Activated CD4-positive, alpha-beta T cell treated with anti-CD3 and anti-CD28 coated beads for 24 hours (primary cell): ENCODE measurements around the gene TRIO.

Source experiments
- DNase-seq, 2 donors: peaks; one replicate each; pipeline ENCODE4 v3.0.0-alpha.2; 2020; ENCODE audit warnings: low read depth in 2 of 2

The TRIO gene

DNA sequence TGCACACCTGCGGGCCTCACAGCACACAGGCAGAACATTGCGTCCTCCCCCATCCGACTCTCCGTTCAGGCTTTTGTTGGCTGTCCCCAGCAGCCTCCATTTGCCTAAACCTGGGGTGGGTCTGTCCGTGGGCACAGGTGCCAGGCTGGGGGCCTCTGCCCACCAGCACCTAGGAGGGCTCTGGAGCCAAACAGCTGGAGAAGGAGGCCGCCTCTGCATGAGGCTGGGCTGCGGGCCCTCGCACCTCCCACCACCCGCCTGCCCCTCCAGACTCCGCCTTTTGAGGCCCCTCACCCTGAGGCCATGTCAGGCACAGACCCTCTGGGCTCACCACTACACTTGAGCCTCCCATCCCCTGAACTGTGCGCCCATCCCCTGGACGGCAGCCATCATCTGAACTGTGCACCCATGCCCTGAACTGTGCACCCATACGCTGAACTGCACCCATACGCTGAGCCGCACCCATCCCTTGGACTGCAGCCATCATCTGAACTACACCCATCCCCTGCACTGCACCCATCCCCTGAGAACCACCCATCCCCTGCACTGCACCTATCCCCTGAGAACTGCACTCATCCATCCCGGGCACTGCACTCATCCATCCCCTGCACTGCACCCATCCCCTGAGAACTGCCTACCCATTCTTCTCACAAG is 340.5 kb downstream of the TRIO start:
- DNase-seq = no peak

DNA sequence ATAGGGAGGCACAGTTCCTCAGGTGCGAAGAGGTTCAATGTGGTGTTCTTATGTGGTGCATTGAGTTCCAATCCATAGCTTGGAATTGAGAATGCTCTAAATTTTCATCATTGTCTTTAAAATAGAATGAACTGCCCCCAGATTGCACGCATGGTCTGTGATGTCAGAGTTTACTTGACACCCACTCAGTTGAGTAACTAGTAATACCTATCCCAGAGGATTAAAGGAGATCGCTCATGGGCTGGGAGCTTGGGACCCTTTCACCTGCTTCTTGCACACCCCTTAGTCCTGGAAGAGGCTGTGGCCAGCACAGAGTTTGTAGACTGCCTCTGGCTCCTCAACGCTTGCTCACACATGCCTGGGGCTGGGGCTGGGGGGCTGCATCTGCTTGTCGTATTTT is 343.3 kb downstream of the TRIO start:
- no peak for DNase-seq

DNA sequence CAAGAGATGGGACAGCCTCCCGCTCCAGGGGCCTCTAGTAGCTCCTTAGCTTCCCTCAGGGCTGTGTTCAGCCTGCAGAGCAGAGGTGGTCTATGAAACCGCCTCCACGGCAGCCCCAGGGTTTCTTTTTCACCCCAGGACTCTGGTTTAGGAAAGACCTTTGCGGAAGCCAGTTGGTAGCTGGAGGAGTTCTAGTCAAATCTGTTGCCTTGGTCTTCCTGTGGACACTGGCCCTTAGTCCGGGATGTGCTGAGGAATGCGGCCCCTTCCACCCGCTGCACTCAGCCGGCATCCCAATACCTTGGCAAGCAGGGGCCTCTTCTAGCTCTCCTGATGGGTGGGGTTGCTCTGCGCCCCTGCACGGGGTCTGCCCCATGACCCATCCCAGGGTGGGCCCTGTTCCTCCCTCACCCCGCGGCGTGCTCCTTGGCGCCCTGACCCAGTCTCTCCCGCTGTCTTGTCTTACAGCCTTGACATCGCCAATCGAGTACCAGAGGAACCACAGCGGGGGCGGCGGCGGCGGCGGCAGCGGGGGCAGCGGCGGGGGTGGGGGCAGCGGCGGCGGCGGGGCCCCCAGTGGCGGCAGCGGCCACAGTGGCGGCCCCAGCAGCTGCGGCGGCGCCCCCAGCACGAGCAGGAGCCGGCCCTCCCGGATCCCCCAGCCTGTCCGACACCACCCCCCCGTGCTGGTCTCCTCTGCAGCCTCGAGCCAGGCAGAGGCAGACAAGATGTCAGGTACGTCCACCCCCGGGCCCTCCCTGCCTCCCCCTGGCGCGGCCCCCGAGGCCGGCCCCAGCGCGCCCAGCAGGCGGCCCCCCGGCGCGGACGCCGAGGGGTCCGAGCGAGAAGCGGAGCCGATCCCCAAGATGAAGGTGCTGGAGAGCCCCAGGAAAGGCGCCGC is 344.1 kb downstream of the TRIO start:
- DNase-seq = no peak

DNA sequence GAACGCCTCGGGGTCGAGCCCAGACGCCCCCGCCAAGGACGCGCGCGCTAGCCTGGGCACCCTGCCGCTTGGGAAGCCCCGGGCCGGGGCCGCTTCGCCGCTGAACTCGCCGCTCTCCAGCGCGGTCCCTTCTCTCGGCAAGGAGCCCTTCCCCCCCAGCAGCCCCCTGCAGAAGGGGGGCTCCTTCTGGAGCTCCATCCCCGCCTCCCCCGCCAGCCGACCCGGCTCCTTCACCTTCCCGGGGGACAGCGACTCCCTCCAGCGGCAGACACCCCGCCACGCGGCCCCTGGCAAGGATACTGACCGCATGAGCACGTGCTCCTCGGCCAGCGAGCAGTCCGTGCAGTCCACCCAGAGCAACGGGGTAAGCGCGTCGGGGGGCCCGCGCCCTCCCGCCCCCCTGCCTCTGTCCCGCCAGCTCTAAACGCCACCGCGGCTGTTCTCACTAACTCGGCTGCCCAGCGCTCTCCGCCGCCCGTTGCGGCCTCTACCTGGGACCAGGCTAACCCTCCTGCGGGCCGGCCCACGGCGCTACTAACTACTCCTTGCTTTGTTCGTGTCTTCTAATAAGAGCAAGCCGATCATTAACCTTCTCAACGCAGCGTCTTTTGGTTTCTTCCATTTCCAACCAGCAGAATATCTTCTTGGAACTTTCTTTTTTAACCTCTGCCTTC is 344.9 kb downstream of the TRIO start:
- DNase-seq = no peak

DNA sequence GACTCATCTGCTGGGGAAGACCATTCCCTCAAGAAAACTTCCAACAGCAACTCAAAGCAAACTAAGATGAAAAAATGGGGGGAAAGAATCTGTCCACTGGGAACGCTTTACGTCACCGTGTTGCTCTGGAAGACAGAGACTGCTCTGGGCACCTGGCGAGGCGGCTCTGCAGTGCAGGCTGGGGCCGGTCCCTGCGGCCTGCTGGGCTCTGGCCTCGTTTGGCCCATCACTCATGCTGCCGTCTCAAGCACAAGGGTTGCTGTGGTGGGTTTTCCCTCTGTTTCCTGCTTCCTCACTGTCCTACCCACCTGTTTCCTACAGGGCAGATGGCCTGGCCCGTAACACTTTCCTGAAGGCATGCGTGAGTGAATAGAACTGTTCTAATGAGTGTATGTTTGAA is 345.6 kb downstream of the TRIO start:
- DNase-seq = no peak

DNA sequence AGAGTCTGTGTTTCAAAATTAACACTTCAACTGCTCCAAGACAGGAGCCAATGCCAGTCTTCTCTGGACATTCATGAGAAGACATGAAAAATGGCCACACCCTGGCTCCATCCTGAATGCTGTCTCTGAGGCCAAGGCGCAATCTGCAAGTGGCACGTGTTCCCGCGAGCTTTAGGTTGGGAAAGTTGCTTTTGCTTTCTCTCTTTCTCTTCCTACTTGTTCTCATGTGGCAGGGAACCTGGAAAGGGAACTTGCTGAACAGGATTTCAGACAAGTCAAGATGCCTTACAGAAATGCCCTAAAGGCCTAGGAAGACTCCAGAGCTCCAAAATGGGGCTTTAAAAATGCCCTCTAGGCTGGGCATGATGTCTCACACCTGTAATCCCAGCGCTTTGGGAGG is 346.5 kb downstream of the TRIO start:
- no peak for DNase-seq

DNA sequence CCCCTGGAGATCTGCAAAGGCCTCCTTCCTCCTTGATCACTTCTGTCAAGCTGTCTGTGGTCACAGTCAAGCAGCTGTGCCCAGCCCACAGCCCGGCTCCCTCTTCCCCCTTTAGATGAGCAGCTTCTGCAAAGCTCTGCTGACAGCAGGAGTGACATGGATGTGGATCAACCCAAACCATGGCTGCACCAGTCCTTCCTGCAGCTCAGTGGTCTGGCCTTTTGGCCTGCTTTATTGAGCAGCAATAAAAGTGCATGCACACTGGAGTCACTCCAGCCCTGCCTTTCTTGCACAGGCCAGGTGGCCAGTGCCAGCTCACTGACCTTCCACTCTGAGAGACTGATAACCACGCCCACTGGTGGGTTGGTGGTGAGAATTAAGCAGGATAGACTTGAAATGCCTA is 347.2 kb downstream of the TRIO start:
- no peak for DNase-seq

DNA sequence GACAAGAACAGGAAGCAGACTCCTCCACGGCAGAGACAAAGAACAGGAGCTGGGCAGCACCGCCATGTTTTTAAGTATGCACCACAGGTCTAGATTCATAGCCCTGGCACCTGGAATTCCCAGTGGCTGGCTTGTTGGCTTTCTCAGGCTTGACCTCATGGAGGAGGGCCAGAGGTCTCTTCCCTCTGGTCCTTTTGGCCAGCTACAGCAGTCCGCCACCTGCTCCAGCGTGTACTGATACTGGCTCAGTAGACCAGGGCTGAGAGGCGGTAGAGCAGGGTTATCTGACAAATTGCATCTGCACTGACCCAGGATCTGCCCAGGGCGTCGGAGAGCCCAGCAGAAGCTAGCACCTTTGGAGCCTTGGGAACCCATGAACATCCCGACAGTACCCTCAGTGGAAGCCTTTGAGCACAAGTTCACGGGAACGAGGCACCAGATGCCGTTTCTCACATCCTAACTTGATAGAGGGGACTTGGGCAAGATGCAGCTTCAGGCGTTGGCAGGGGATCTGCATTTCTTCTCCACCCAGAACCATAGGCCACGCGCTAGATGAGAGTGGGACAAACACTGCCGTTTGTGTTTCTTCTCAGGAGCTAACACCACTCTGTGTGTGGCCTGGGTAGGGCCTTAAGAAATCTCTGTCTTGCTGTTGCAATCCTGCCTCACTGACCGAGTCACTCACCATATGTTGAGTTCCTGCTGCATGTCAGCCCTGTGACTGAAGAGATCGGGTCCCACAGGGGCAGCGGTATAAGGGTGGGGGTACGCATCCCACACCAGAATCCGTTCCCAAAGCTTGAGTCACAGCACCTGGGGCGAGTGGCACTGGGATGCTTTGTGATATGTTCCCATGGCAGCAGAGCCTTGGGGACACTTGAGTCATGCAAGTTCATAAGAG is 348.1 kb downstream of the TRIO start:
- DNase-seq = no peak

DNA sequence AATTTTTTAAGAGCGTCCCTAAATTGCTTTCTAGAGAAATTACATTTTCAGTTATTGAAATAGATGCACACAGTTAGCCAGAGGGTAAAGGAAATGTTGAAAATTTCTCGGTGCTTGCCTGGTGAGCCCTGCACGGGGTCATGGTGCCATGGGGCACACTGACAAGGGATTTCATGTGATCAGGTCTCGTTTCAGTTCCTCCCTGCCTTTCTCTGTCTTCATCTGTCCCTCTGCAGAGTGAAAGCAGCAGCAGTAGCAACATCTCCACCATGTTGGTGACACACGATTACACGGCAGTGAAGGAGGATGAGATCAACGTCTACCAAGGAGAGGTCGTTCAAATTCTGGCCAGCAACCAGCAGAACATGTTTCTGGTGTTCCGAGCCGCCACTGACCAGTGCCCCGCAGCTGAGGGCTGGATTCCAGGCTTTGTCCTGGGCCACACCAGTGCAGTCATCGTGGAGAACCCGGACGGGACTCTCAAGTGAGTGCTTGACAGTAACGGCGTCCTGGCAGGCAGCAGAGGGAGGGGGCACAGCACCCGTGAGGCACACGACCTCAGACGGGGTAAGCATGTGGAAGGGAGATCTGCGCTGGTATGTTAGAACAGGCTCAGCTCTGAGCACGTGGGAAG is 349.3 kb downstream of the TRIO start:
- DNase-seq = no peak

DNA sequence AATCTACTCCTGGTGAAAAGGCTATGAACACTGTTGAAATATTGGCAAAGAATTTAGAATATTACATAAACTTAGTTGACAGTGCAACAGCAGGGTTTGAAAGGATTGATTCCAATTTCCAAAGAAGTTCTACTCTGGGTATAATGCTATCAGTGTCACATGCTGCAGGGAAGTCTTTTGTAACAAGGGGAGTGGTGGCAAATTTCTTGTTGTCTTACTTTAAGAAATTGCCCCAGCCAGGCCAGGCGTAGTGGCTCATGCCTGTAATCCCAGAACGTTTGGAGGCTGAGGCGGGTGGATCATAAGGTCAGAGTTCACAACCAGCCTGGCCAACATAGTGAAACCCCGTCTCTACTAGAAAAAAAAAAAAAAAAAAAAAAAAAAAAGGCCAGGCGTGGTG is 352.2 kb downstream of the TRIO start:
- DNase-seq = no peak

DNA sequence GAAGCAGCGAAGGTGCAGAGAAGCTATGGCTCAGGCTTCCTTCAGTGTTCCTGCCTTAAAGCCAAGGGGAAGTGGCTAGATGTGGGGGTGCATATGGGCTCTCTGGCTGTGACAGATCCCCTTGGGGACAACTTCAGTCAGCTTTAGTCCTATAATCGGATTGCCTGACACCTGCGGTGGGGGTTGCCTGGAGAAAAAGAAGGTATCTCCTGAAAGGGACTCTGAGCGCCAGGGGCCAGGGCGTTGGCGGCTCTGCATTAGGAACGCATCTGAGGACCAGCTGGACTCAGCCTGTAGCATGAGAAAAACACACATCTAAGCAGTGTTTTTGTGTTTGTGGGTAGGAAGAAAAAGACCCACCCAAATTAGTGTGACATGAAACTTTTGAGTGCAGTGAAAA is 354.2 kb downstream of the TRIO start:
- no peak for DNase-seq

DNA sequence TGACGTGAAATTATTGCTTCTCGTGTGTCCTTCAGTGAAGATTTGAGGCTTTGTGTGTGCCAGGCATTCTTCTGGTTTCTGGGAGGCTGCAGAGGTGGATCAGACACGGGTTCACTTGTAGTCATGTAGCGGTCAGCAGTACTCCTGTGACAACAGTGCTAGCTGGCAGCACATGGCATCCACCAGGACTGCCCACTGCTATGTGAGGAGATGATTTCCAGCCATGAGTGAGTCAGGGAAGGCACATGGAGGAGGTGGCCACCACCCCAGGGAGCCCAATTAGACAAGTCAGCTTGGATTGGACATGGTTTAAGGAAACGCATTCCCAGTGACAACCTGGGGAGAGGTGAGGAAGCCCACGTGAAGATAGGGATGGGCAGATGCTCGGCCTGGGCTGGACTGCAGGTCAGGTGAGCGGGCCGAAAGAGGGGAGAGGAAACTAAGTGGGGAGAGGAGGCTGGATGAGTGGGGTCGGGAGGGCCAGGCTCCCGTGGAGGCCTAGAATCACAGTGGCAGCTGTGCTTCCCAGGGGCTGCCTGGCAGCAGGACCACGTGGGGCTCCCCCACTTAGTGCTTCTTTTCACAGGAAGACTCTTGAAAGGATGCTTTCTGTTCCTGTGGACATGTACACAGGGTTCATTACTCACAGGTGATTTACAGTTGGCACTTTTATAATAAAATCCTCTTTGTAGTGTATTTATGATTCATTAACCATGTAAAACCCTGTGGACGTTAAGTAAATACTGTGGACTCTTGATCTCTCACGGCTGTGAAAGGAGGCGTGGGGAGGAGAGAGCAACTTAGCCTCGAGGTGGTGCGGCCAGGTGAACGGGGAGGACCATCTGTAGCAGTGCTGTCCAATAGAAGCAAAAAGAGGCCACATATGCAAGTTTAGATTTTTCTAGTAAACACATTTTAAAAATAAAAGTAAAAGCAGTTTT is 358.5 kb downstream of the TRIO start:
- no peak for DNase-seq

DNA sequence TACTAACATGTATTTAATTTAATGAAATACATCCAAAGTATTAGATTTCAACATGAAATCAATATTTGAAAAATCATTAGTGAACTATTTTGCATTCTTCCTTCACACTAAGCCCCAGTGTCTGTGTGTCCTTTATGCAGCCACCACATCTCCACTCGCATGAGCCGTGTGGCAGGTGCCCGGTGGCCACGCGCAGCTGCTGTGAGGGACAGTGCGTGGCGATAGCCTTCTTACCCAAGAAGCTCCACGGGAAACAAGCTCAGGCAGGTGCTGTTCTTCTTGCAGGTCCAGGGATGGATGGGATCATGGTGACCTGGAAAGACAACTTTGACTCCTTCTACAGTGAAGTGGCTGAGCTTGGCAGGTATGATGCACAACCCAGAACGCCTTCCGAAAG is 359.1 kb downstream of the TRIO start:
- no peak for DNase-seq

DNA sequence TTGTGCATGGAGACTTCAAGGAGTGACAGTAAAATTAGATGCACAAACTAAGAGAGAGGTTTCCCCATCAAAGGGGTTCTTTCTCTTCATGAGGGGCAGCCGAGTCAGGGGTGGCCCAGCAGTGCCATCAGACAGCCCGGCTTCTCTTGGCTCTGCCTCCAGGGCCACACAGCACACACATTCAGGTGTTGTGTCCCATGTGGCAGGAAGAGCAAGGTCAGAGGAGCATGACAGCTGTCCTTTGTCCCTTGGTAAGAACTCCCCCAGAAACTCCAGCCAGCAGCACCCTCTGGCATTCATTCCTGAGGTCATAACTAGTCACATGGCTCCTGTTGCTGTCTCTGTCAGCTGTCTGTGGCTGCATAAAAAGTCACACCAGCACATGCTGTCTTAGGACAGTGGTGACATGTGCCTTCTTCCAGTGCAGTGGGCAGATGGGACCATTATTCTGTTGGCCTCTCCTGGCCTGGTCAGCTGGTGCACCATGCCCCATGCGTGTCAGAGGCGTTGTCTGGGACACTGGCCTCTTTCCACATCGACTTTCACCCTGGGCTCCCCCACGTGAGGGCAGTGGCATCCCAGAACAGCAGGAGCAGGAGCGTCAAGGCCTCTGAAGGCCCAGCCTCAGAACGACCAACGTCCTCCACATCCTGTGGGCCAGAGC is 360.0 kb downstream of the TRIO start:
- no peak for DNase-seq

DNA sequence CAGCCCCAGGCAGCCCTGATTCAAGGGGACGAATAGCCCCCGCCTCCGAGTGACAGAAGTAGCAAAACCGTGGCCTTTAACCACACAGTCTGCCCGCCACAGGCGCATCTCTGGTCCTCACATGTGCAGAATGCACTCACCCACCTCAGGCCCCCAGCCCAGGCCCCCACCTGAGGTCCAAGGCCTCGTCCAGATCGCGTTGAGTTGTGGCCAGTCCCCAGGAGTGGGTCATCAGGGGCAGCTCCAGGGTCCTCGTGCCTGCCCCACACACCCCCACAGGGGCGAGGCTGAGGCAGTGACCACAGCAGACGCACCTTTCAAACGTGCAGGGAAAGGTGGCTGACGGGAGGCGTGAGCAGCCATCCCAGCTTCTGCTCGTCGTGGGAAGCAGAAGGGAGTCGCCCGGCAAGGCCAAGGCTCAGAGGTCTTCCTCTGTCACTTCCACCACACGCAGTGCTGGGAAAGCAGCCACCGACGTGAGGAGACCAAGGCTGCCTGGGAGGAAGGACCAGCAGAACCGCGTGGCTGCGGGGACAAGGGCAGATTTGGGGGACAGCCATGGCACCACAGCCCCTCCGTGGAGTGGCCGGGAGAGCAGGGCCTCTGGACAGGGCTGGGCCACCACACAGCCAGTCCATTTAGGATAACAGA is 360.7 kb downstream of the TRIO start:
- no peak for DNase-seq

DNA sequence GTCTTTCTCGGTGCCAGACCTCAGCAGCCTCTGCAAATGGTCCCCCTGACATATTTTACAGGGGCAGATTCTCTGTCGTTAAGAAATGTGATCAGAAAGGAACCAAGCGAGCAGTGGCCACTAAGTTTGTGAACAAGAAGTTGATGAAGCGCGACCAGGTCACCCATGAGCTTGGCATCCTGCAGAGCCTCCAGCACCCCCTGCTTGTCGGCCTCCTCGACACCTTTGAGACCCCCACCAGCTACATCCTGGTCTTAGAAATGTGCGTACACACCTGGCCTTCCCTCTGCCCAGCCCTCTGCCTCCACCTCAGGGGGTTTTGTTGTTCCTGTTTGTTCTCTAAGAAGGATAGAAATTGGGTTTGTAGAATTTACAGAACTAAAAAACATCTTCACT is 361.2 kb downstream of the TRIO start:
- no peak for DNase-seq

DNA sequence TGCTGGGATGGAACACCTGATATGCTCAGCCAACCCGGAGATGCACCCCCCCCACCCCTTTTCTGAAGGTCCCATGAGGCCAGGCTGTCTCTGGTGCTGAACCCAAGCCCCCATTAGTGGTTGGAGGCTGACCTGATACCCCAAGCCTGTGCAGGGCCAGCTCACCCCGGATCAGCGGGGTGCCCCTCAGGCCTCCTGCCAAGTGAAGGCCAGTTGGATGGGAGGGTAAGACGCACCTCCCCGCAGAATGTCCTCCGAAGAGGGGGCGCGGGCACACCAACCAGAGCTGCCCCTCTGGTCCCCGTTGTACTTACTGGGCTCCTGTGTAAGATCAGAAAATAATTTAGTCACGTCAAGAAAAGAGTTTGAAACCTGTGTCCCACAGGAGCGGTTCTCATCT is 361.7 kb downstream of the TRIO start:
- no peak for DNase-seq

DNA sequence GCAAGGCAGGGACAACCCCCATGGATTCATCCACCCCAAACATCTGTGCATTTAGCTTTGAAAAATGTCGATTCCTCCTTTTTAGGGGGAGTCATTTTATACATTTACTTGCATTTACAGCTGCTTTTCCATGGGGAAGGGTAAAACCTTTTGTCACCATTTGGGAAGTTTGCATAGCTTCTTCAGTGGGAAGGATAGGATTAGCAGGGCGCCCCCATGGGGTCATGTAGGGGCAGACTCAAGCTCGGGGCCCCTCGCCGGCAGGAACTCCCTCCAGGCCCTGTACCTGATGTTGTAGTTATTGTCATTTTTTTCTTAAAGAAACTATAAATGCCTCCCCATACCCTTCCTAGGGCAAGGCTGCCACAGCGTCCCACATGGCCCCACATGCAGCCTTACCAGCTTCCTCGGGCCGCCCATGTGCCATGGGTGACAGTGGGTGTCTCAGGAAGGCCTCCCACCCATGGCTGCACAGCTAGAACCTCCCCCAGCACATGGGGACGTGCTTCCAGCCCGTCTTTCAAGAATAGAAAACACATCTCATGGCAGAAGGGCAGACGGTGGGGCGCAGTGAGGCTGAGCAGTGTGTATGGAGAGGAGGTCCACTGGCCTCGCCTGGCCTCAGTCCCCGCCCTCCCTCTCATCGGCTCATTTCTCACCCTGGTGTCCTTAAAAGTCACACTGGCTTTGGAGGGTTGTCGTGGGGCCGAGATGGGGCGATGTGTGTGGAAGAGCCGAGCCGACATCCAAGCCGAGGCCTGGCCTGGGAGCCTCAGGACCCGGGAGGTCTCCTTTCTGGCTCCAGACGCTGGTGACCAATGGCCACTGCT is 362.4 kb downstream of the TRIO start:
- DNase-seq = no peak
